ENCODE results near the gene FGFR1OP2.

- TF ChIP-seq POLR2A (IDR thresholded peaks at IDR 0.05; ENCODE audit: low read depth, low read length) (no peak), TAF1 (IDR thresholded peaks at IDR 0.05; ENCODE audit: borderline replicate concordance, low read depth, low read length) (no peak)
Measured at GRCh38 chr12:26939192-26939832, 1.0 kb downstream of the FGFR1OP2 start.
